Small intestine (tissue), 7 donors: ENCODE data around the gene CDC45. TPM values are rescaled to one million over a fixed set of nuclear protein-coding genes. Genes with fewer than 3 reads are reported as not detected.

Experiments
- DNase-seq, 2 donors: peaks; one replicate each; pipeline versions ENCODE4 v3.0.0 to v3.0.0-alpha.2; 2013
- FAIRE-seq: peaks from 2 replicates; lab custom pipeline; 2012; peaks lifted over from hg19 to GRCh38; lab: Jason Lieb, UNC
- H3K27ac ChIP-seq, 3 donors: one replicate each; pipeline ENCODE4 v1.5.1; 2013; ENCODE audit warnings: low read length in 2 of 3, mild to moderate bottlenecking in 2 of 3, control low read depth in 1 of 3, inconsistent platforms in 1 of 3, low read depth in 1 of 3, moderate library complexity in 1 of 3
- H3K27me3 ChIP-seq, 3 donors: one replicate each; pipeline ENCODE4 v1.6.1; 2013; ENCODE audit warnings: low read length in 3 of 3, inconsistent platforms in 1 of 3; ENCODE audit not compliant: control insufficient read depth in 3 of 3, insufficient read depth in 3 of 3
- H3K36me3 ChIP-seq, 3 donors: one replicate each; pipeline ENCODE4 v1.6.1; 2013; ENCODE audit warnings: low read length in 3 of 3, inconsistent platforms in 1 of 3, low read depth in 1 of 3, mild to moderate bottlenecking in 1 of 3, moderate library complexity in 1 of 3; ENCODE audit not compliant: control insufficient read depth in 3 of 3, insufficient read depth in 2 of 3
- H3K4me1 ChIP-seq, 3 donors: one replicate each; pipeline ENCODE4 v1.6.1; 2013; ENCODE audit warnings: low read length in 2 of 3, inconsistent platforms in 1 of 3, low read depth in 1 of 3, mild to moderate bottlenecking in 1 of 3, moderate library complexity in 1 of 3; ENCODE audit not compliant: control insufficient read depth in 3 of 3, insufficient read depth in 2 of 3
- H3K4me3 ChIP-seq, 3 donors: one replicate each; pipeline ENCODE4 v1.5.1; 2013; ENCODE audit warnings: low read length in 3 of 3, control low read depth in 1 of 3, inconsistent platforms in 1 of 3, low read depth in 1 of 3, mild to moderate bottlenecking in 1 of 3, moderate library complexity in 1 of 3
- H3K9me3 ChIP-seq, 2 donors: one replicate each; pipeline ENCODE4 v1.6.1; 2013; ENCODE audit warnings: low read depth in 1 of 2, low read length in 1 of 2; ENCODE audit not compliant: control insufficient read depth in 2 of 2, insufficient read depth in 1 of 2
- WGBS, 3 donors: extraction: QIAGEN DNeasy Blood & Tissue Kit; methylation state at CpG; one replicate each; pipeline ENCODE4 v1.1.7; 2013; 5-methylcytosine and 5-hydroxymethylcytosine counted together
- polyA plus RNA-seq, 4 donors: library from polyadenylated mRNA; stranded (reverse) in 3 of 4; unstranded in 1 of 4; fragments of 200-250 nt in 3 of 4; fragments of 120-200 nt in 1 of 4; gene quantifications; one replicate each; pipeline versions ENCODE4 v1.2.1 to v1.2.3, GENCODE V29; 2013
- donor health status: healthy with polysubstance abuse.
- donor health status: control.
- donor health status: control.
- donor health status: Bipolar disorder and iron deficiency.
- donor health status: healthy.

The CDC45 gene
- polyA plus RNA-seq, 4 donors, result 2.2 to 13.8 (median 5.6) TPM

GRCh38 chr22:19446603-19447329 is 33.0 kb upstream of the CDC45 start:
- FAIRE-seq (no peak), DNase-seq (no peak)
- H3K4me3 ChIP-seq, result peak overlapping the region; percentile 64 to 91 (median 71)
- no peaks in the 10 kb centered on the region for H3K27me3 ChIP-seq
- H3K36me3 ChIP-seq, result peaks cover 2 to 36% (median 4%) of the 10 kb centered on the region in 3 donors
- H3K27ac ChIP-seq, result peak overlapping the region; percentile 84 to 98 (median 89)
- peaks cover 3 to 22% (median 6%) of the 10 kb centered on the region in 3 donors for H3K4me1 ChIP-seq
- H3K9me3 ChIP-seq, result no peaks in the 10 kb centered on the region
- 18 to 22% (median 19%) methylated on average over 22 of the region's 22 CpGs for WGBS, 3 donors

- Histone ChIP-seq H3K4me3 (peak within 1 kb of the TSS; percentile 64 to 91 (median 71)), H3K36me3 (peaks cover 4 to 35% (median 9%) of the 10 kb centered on the region in 3 donors), H3K27me3 (no peaks in the 10 kb centered on the region), H3K9me3 (no peaks in the 10 kb centered on the region), H3K4me1 (peaks cover 3 to 22% (median 6%) of the 10 kb centered on the region in 3 donors), H3K27ac (peak within 1 kb of the TSS; percentile 84 to 98 (median 89))
- DNase-seq (peak; percentile 95), FAIRE-seq (no peak)
- 0 to 1% (median 0%) methylated on average over 79 to 92 of the region's 92 CpGs for WGBS, 3 donors
These were observed 32.2 kb upstream of the CDC45 start, which contains the start of gene C22orf39 for GRCh38 chr22:19447330-19448075. C22orf39 (minus strand) TSS chr22:19447711; CDS start chr22:19447688, 23 bp downstream.

DNA sequence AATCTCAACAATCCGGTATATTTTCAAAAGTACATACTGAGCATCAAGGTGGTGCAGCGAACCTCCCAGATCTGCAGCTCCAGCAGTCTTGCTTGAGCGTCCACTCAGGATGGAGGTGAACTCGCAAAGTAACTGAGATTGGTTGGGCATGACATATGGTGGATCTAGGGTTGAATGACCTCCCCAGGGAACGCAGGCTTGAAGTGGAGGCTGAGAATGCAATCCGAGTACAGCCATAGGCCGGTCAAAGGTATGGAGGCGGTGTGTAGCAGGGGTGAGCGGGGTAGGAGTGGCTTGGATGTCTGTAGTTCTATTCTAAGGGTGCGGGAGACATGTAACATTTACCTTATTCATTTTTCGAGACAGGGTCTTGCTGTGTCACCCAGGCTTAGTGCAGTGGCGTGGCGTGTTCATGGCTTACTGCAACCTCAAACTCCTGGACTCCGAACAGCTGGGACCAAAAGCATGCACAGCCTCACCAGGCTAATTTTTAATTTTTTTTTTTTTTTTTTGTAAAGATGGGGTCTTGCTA is 31.6 kb upstream of the CDC45 start:
- no peak for FAIRE-seq
- Histone ChIP-seq H3K36me3 (peaks cover 5 to 31% (median 9%) of the 10 kb centered on the region in 3 donors), H3K27ac (peak overlapping the region; percentile 75 to 98 (median 84)), H3K27me3 (no peaks in the 10 kb centered on the region), H3K4me1 (peaks cover 3 to 22% (median 6%) of the 10 kb centered on the region in 3 donors), H3K4me3 (peak overlapping the region; percentile 64 to 91 (median 71)), H3K9me3 (no peaks in the 10 kb centered on the region)
- WGBS, 3 donors, result 7 to 13% (median 9%) methylated on average over 14 of the region's 14 CpGs
- DNase-seq, result peak; percentile 87 to 89

DNA sequence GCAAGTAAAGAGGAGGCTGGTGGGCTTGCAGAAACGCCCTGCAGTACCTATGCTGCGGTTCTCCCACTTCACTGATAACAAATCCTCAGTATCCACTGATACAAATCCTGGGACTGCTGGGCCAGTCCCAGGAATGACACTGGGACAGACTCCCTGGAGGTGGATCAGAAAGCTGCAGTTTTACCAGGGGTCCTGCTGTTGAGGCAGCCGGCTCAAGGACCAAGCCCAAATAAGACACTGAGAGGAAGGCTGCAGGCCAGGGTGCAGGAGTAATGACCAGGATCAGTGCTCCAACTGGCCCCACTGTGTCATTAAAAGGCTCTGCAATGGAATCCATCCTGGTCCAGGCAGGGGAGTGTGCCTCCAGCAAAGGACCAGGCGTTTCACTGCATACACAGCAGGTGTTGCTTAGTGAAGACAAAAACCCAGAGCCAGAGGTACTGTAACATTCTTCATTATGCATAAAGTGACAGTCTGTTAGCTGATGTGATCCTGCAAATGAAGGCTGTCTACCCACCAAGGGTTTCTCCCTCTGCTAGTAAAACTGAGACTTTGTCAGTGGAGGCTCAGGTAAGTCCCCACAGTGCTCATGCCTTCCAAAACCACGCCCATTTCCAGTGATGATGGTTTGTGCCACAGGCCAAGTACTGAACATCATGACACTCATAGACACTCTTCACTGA is 30.8 kb upstream of the CDC45 start:
- H3K36me3 ChIP-seq, result peaks cover 9 to 32% (median 12%) of the 10 kb centered on the region in 3 donors
- H3K27ac ChIP-seq, result peak overlapping the region in 2 of 3 donors; percentile 84 to 98
- H3K4me3 ChIP-seq, result peak overlapping the region in 1 of 3 donors; percentile 64
- no peak for FAIRE-seq
- peaks cover 3 to 22% (median 6%) of the 10 kb centered on the region in 3 donors for H3K4me1 ChIP-seq
- WGBS, 3 donors, result 65 to 78% (median 76%) methylated on average over 5 of the region's 5 CpGs
- no peaks in the 10 kb centered on the region for H3K27me3 ChIP-seq
- DNase-seq, result no peak
- no peaks in the 10 kb centered on the region for H3K9me3 ChIP-seq

DNA sequence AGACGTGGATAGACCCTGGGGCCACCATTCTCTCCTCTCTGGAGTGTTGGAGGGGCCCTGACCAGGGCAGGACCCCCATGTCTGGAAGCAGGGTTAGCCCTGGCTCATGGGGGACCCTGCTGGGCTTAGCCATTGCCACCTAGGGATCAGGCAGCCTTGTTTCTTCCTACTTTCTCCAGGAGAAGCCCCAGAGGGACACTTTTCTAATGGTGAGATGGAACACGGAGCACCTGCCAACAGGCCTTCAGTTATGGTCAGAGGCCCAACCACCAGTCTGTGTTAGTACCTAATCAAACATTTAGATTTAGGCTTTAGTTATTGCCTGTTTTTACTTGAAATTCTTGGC is 30.3 kb upstream of the CDC45 start:
- WGBS, 3 donors, result 74 to 79% (median 77%) methylated on average over 2 of the region's 2 CpGs
- Histone ChIP-seq H3K4me1 (peaks cover 3 to 22% (median 6%) of the 10 kb centered on the region in 3 donors), H3K9me3 (no peaks in the 10 kb centered on the region), H3K36me3 (peaks cover 10 to 32% (median 12%) of the 10 kb centered on the region in 3 donors), H3K27me3 (no peaks in the 10 kb centered on the region), H3K27ac (no peak overlapping the region), H3K4me3 (no peak overlapping the region)
- DNase-seq (no peak), FAIRE-seq (no peak)

DNA sequence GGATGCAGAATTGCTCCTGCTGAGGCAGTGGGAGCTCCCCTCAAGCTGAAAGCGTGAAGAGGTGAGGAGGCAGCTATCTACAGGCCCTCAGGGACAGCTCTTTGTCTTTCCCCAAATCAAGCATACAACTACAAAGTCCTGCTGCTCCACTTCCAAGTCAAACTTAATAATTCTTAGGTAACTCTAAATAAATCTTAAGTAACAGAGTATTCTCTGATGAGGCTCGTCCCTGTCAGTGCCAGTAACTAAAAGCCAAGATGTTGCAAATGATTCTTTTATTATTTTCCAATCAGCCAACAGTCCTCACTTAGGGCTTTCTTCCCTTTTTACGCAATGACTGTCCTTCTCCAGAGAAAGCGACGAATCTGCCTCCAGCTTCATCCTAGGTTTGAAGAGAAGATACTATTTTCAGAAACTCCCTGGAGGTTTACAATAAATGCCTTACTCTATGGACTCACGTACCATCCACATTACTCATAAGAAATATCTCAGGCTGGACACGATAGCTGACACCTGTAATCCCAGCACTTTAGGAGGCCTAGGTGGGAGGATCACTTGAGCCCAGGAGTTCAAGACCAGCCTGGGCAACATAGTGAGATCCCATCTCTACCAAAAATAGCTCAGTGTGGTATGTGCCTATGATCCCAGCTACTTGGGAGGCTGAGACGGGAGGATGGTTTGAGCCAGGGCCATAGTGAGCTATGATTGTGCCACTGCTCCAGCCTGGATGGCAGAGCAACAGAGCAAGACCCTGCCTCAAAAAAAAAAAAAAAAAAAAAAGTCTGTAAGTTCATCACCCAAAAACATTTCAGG is 29.2 kb upstream of the CDC45 start:
- no peaks in the 10 kb centered on the region for H3K9me3 ChIP-seq
- H3K36me3 ChIP-seq, result peaks cover 12 to 38% (median 19%) of the 10 kb centered on the region in 3 donors
- no peaks in the 10 kb centered on the region for H3K27me3 ChIP-seq
- DNase-seq (no peak), FAIRE-seq (no peak)
- H3K4me1 ChIP-seq, result peaks cover 3 to 16% (median 6%) of the 10 kb centered on the region in 3 donors
- H3K4me3 ChIP-seq, result no peak overlapping the region
- 91 to 94% (median 92%) methylated on average over 8 of the region's 8 CpGs for WGBS, 3 donors
- no peak overlapping the region for H3K27ac ChIP-seq

- DNase-seq (no peak), FAIRE-seq (no peak)
- Histone ChIP-seq H3K27me3 (no peaks in the 10 kb centered on the region), H3K4me3 (no peak overlapping the region), H3K4me1 (peaks cover 2 to 11% (median 3%) of the 10 kb centered on the region in 3 donors), H3K9me3 (no peaks in the 10 kb centered on the region), H3K27ac (no peak overlapping the region), H3K36me3 (peaks cover 15 to 47% (median 23%) of the 10 kb centered on the region in 3 donors)
- 96 to 98% (median 98%) methylated on average over 4 of the region's 4 CpGs for WGBS, 3 donors
These were observed 28.1 kb upstream of the CDC45 start for GRCh38 chr22:19451570-19451969.
